ENCODE data around the gene PRR3.

GRCh38 chr6:30583921-30584320, 26.8 kb downstream of the PRR3 start:
- TF ChIP-seq CTCF (IDR thresholded peaks at IDR 0.05; ENCODE audit: low read depth, low read length, poor library complexity, severe bottlenecking), result no peak
- no peak for TF ChIP-seq EZH2phosphoT487 (IDR thresholded peaks at IDR 0.05; ENCODE audit: borderline replicate concordance, low read length)
